ENCODE data around the gene AJM1.
"Not testable (repeated sequence)": the region's sequence is repeated elsewhere in the genome, so short reads cannot be mapped to it uniquely, and the experiment has no call there.

AJM1 gene

GRCh38 chr9:136840877-136841645 lies 1.2 kb upstream of the AJM1 start:
- H3K4me3 ChIP-seq (replicated peaks; ENCODE audit: low read depth, low read length): no peak overlapping the region
- no peak for TF ChIP-seq CTCF (IDR thresholded peaks at IDR 0.05; ENCODE audit: low read length, missing control alignments)
- peak; percentile 44 for DNase-seq (ENCODE audit: low read depth)

GRCh38 chr9:136841646-136842379 lies 465 bp upstream of the AJM1 start:
- H3K4me3 ChIP-seq (replicated peaks; ENCODE audit: low read depth, low read length); DNase-seq (ENCODE audit: low read depth): not testable (repeated sequence)

- H3K4me3 ChIP-seq (replicated peaks; ENCODE audit: low read depth, low read length); DNase-seq (ENCODE audit: low read depth): not testable (repeated sequence)
These were observed 1.0 kb downstream of the AJM1 start for GRCh38 chr9:136843159-136843800.

GRCh38 chr9:136843801-136844740 lies 1.8 kb downstream of the AJM1 start:
- TF ChIP-seq CTCF (IDR thresholded peaks at IDR 0.05; ENCODE audit: low read length, missing control alignments): peak; percentile 31
- H3K4me3 ChIP-seq (replicated peaks; ENCODE audit: low read depth, low read length); DNase-seq (ENCODE audit: low read depth): not testable (repeated sequence)

GRCh38 chr9:136844761-136845464 lies 2.6 kb downstream of the AJM1 start:
- no peak overlapping the region for H3K4me3 ChIP-seq (replicated peaks; ENCODE audit: low read depth, low read length)
- no peak for DNase-seq (ENCODE audit: low read depth)
- TF ChIP-seq CTCF (IDR thresholded peaks at IDR 0.05; ENCODE audit: low read length, missing control alignments): no peak

- TF ChIP-seq CTCF (IDR thresholded peaks at IDR 0.05; ENCODE audit: low read length, missing control alignments): no peak
- no peak overlapping the region for H3K4me3 ChIP-seq (replicated peaks; ENCODE audit: low read depth, low read length)
- DNase-seq (ENCODE audit: low read depth): no peak
These were observed 3.4 kb downstream of the AJM1 start for GRCh38 chr9:136845465-136846260.

All from fibroblast of pulmonary artery (primary cell).